IMR-90 (cell line): ENCODE measurements around the gene SCTR. TPM values are rescaled to one million over a fixed set of nuclear protein-coding genes. Genes with fewer than 3 reads are reported as not detected.

Experiments
- ATAC-seq: fragments of 200-7000 bp; cut with Tn5 transposase; 2 replicates; pipeline ENCODE4 v1.9.1; 2020; ENCODE audit warnings: low read depth, mild to moderate bottlenecking, moderate library complexity
- BruUV-seq: library from RNA; stranded (reverse); fragments of 400-500 nt; replicated peaks from 2 replicates; lab custom pipeline; 2021; lab: Mats Ljungman, UMichigan
- CTCF ChIA-PET: fragments of 300-600 bp; formaldehyde crosslinking; extraction: SDS; loops from one replicate; lab custom pipeline; 2021; ENCODE audit warnings: antibody characterized with exemption; lab: Yijun Ruan, JAX
- POLR2A ChIA-PET: fragments of 300-600 bp; sonication (Branson Sonifier 250); formaldehyde crosslinking; loops from one replicate; lab custom pipeline; 2022; ENCODE audit warnings: antibody characterized with exemption; ENCODE audit not compliant: unreplicated experiment; lab: Charles Lee
- DNase-seq: peaks from one replicate; pipeline ENCODE4 v3.0.0; 2013
- H2AFZ ChIP-seq: replicated peaks from 2 replicates; pipeline ENCODE3; 2013; ENCODE audit warnings: low read length, mild to moderate bottlenecking; ENCODE audit not compliant: poor library complexity
- H2AK5ac ChIP-seq: 2 replicates; pipeline ENCODE4 v1.6.1; 2013; ENCODE audit warnings: low read depth, low read length, inconsistent platforms
- H2AK9ac ChIP-seq: replicated peaks from 2 replicates; pipeline ENCODE3; 2013; ENCODE audit warnings: mild to moderate bottlenecking, low read depth, low read length, moderate library complexity; ENCODE audit not compliant: poor library complexity
- H2BK120ac ChIP-seq: 2 replicates; pipeline ENCODE4 v1.6.1; 2013; ENCODE audit warnings: low read depth, low read length, inconsistent platforms
- H2BK15ac ChIP-seq: 3 replicates; pipeline ENCODE4 v1.6.1; 2013; ENCODE audit warnings: low read depth, low read length, inconsistent platforms
- H2BK20ac ChIP-seq: 2 replicates; pipeline ENCODE4 v1.6.1; 2013; ENCODE audit warnings: low read depth, mild to moderate bottlenecking, inconsistent platforms, low read length, moderate library complexity
- H2BK5ac ChIP-seq: 2 replicates; pipeline ENCODE4 v1.6.1; 2013; ENCODE audit warnings: mild to moderate bottlenecking, low read depth, low read length, inconsistent platforms; ENCODE audit not compliant: poor library complexity, severe bottlenecking
- H3K14ac ChIP-seq: replicated peaks from 2 replicates; pipeline ENCODE4 v1.6.1; 2013; ENCODE audit warnings: low read depth, low read length, inconsistent platforms
- H3K18ac ChIP-seq: 2 replicates; pipeline ENCODE4 v1.6.1; 2013; ENCODE audit warnings: low read depth, low read length, control low read depth
- H3K23ac ChIP-seq: 2 replicates; pipeline ENCODE4 v1.6.1; 2013; ENCODE audit warnings: low read depth, low read length, inconsistent platforms
- H3K27ac ChIP-seq: 2 replicates; pipeline ENCODE4 v1.5.1; 2013; ENCODE audit warnings: mild to moderate bottlenecking, control low read depth, low read length; ENCODE audit not compliant: insufficient read depth
- H3K27me3 ChIP-seq: 2 replicates; pipeline ENCODE4 v1.6.1; 2013; ENCODE audit warnings: low read length; ENCODE audit not compliant: control insufficient read depth, insufficient read depth
- H3K36me3 ChIP-seq: 2 replicates; pipeline ENCODE4 v1.6.1; 2013; ENCODE audit warnings: low read length, mixed read lengths; ENCODE audit not compliant: control insufficient read depth, insufficient read depth
- H3K4ac ChIP-seq: 2 replicates; pipeline ENCODE4 v1.6.1; 2013; ENCODE audit warnings: low read depth, low read length, inconsistent platforms
- H3K4me1 ChIP-seq: 2 replicates; pipeline ENCODE4 v1.6.1; 2013; ENCODE audit warnings: low read length, mixed read lengths; ENCODE audit not compliant: control insufficient read depth, insufficient read depth
- H3K4me2 ChIP-seq: 2 replicates; pipeline ENCODE4 v1.6.1; 2013; ENCODE audit warnings: low read depth, mild to moderate bottlenecking, control low read depth, low read length, moderate library complexity
- H3K4me3 ChIP-seq: 2 replicates; pipeline ENCODE4 v1.5.1; 2013; ENCODE audit warnings: low read depth, mild to moderate bottlenecking, control low read depth, low read length, moderate library complexity; ENCODE audit not compliant: insufficient read depth
- H3K56ac ChIP-seq: 2 replicates; pipeline ENCODE4 v1.6.1; 2013; ENCODE audit warnings: low read length, inconsistent platforms; ENCODE audit not compliant: insufficient read depth; ENCODE audit errors: extremely low read depth
- H3K79me1 ChIP-seq, 2 experiments: 2 replicates each; pipeline ENCODE4 v1.6.1; 2013; ENCODE audit warnings: low read length in 2 of 2, inconsistent platforms in 1 of 2, low read depth in 1 of 2
- H3K9ac ChIP-seq: 2 replicates; pipeline ENCODE4 v1.6.1; 2013; ENCODE audit warnings: low read depth, low read length, control low read depth
- H3K9me1 ChIP-seq: 2 replicates; pipeline ENCODE4 v1.6.1; 2013; ENCODE audit warnings: low read length, inconsistent platforms; ENCODE audit not compliant: insufficient read depth
- H3K9me3 ChIP-seq: 2 replicates; pipeline ENCODE4 v1.6.1; 2013; ENCODE audit warnings: low read length; ENCODE audit not compliant: control insufficient read depth, insufficient read depth
- H4K20me1 ChIP-seq: 2 replicates; pipeline ENCODE4 v1.6.1; 2013; ENCODE audit warnings: low read length, inconsistent platforms; ENCODE audit not compliant: insufficient read depth
- H4K5ac ChIP-seq: 2 replicates; pipeline ENCODE4 v1.6.1; 2013; ENCODE audit warnings: mild to moderate bottlenecking, low read depth, low read length, control low read depth
- H4K8ac ChIP-seq, 2 experiments: 2 replicates each; pipeline ENCODE4 v1.6.1; 2013; ENCODE audit warnings: low read depth in 2 of 2, low read length in 2 of 2, control low read depth in 1 of 2, inconsistent platforms in 1 of 2
- H4K91ac ChIP-seq: 2 replicates; pipeline ENCODE4 v1.6.1; 2013; ENCODE audit warnings: low read depth, low read length, inconsistent platforms; ENCODE audit not compliant: insufficient read depth
- BHLHE40 ChIP-seq: fragments of 150-350 bp; IDR thresholded peaks from 2 replicates; pipeline ENCODE4 v1.6.1; 2016; ENCODE audit warnings: mild to moderate bottlenecking, low read depth, low read length
- CHD1 ChIP-seq: IDR thresholded peaks from 2 replicates; pipeline ENCODE4 v1.6.1; 2012; ENCODE audit warnings: low read depth, low read length, improper control_type of control experiment
- CTCF ChIP-seq: conservative IDR thresholded peaks from 2 replicates; pipeline ENCODE4 v1.5.1; 2012; ENCODE audit warnings: mild to moderate bottlenecking, low read depth, low read length, improper control_type of control experiment
- ELK1 ChIP-seq: fragments of 150-350 bp; IDR thresholded peaks from 2 replicates; pipeline ENCODE4 v1.6.1; 2016; ENCODE audit warnings: low read depth, mild to moderate bottlenecking, low read length, moderate library complexity, borderline replicate concordance
- MAFK ChIP-seq: IDR thresholded peaks from 2 replicates; pipeline ENCODE4 v1.6.1; 2012; ENCODE audit warnings: low read depth, low read length, improper control_type of control experiment
- MAZ ChIP-seq: IDR thresholded peaks from 2 replicates; pipeline ENCODE4 v1.6.1; 2012; ENCODE audit warnings: low read depth, mild to moderate bottlenecking, low read length, improper control_type of control experiment, moderate library complexity, borderline replicate concordance
- MXI1 ChIP-seq: IDR thresholded peaks from 2 replicates; pipeline ENCODE4 v1.6.1; 2012; ENCODE audit warnings: low read depth, mild to moderate bottlenecking, low read length, moderate library complexity, borderline replicate concordance
- RAD21 ChIP-seq: IDR thresholded peaks from 2 replicates; pipeline ENCODE4 v1.6.1; 2012; ENCODE audit warnings: low read length, improper control_type of control experiment
- RCOR1 ChIP-seq: IDR thresholded peaks from 2 replicates; pipeline ENCODE4 v1.6.1; 2012; ENCODE audit warnings: mild to moderate bottlenecking, low read length, improper control_type of control experiment; ENCODE audit not compliant: insufficient replicate concordance
- RFX5 ChIP-seq: IDR thresholded peaks from 2 replicates; pipeline ENCODE4 v1.8.0; 2012; ENCODE audit warnings: low read depth, mild to moderate bottlenecking, low read length, moderate library complexity
- WGBS, 2 experiments: methylation state at CpG; one replicate each; pipeline versions ENCODE4 v1.1.5 to v1.1.7; 2013; ENCODE audit warnings: missing lambda C conversion rate in 2 of 2; ENCODE audit not compliant: insufficient read length in 1 of 2; ENCODE audit errors: extremely low coverage in 2 of 2; 5-methylcytosine and 5-hydroxymethylcytosine counted together
- dilution Hi-C: fragments of 300-500 bp; cut with HindIII; formaldehyde crosslinking; loops from one replicate; pipeline ENCODE4 v1.14.3; 2018; ENCODE audit warnings: low sequenced_read_pairs; ENCODE audit not compliant: unreplicated experiment
- in situ Hi-C: fragments of 300-500 bp; cut with MboI; formaldehyde crosslinking; loops from 3 replicates; pipeline ENCODE4 v1.14.3; 2019; ENCODE audit warnings: low sequenced_read_pairs, inconsistent platforms, mixed read lengths
- intact Hi-C: fragments of 100-400 bp; cut with micrococcal nuclease; formaldehyde crosslinking; loops from 2 replicates; pipeline ENCODE4 v1.10.0; 2022
- polyA plus RNA-seq, 3 experiments: library from polyadenylated mRNA; depleted of rRNA; stranded (reverse); fragments of >200 nt; gene quantifications; 2 replicates each; pipeline ENCODE4 v1.2.3, GENCODE V29; 2012; ENCODE audit warnings: low replicate concordance in 1 of 3
- total RNA-seq: library from RNA; depleted of rRNA; stranded (reverse); fragments of >200 nt; gene quantifications from 2 replicates; pipeline ENCODE4 v1.2.3, GENCODE V29; 2012

SCTR gene
- total and polyA plus RNA-seq, 2 of the 4 experiments (the other 2 are of a cell fraction), result not detected

DNA sequence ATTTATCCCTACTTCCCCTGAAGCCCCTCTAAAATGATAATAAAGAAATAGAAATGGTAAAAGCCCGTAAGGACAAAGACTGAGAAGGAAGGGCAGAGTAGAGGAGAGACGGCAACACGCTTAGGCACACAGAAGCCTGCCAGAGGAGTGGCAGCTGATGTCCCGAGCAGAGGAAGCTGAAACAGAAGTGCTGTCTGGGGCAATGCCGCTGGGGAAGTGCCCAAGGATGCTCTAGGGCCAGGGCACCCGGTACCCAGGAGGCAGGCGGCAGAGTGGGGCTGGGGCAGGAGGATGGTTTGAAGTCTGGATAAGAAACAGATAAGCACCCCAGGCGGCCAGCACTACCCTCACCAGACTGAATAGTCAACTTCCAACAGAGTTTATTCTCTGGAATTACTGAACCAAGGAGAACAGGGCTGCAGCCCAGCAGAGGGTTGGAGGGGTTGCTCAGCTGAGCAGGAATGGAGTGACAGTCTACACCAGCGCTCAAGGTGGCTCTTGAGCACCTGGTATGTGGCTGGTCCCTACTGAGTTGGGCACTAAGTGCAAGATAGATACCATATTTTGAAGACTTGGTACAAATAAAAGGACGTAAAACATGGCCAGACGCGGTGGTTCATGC is 70.2 kb downstream of the SCTR start:
- dilution Hi-C loops, result no loop called here
- no peaks in the 10 kb centered on the region for H3K9me1 ChIP-seq
- POLR2A ChIA-PET, result no interaction called here
- intact Hi-C loops, result no loop called here
- H4K91ac ChIP-seq, result no peak overlapping the region
- H2BK5ac ChIP-seq, result no peak overlapping the region
- no peak overlapping the region for H3K4me2 ChIP-seq
- H2AFZ ChIP-seq, result no peak overlapping the region
- no peaks in the 10 kb centered on the region for H3K9me3 ChIP-seq
- no peak overlapping the region for H4K8ac ChIP-seq
- no peak overlapping the region for H2BK15ac ChIP-seq
- BruUV-seq, result no TSS peak
- ATAC-seq (no peak), DNase-seq (no peak)
- CTCF ChIA-PET, result no interaction called here
- in situ Hi-C loops, result no loop called here
- H3K9ac ChIP-seq, result no peak overlapping the region
- H2AK5ac ChIP-seq, result no peak overlapping the region
- H3K18ac ChIP-seq, result no peak overlapping the region
- WGBS, 2 experiments, result 39% methylated on average over 4 of the region's 12 CpGs; no CpG with 5 or more reads in 1 of the 2 experiments
- H2AK9ac ChIP-seq, result no peak overlapping the region
- H3K23ac ChIP-seq, result no peak overlapping the region
- H2BK20ac ChIP-seq, result no peak overlapping the region
- TF ChIP-seq MAFK (no peak), CHD1 (no peak), MXI1 (no peak), ELK1 (no peak), CTCF (no peak), RFX5 (no peak), BHLHE40 (no peak), MAZ (no peak), RAD21 (no peak), RCOR1 (no peak)
- H2BK120ac ChIP-seq, result no peak overlapping the region
- H3K36me3 ChIP-seq, result no peaks in the 10 kb centered on the region
- no peak overlapping the region for H3K4me3 ChIP-seq
- no peak overlapping the region for H3K56ac ChIP-seq
- no peak overlapping the region for H3K27ac ChIP-seq
- H3K4ac ChIP-seq, result no peak overlapping the region
- no peaks in the 10 kb centered on the region for H3K79me1 ChIP-seq
- H4K20me1 ChIP-seq, result no peaks in the 10 kb centered on the region
- H4K5ac ChIP-seq, result no peak overlapping the region
- peaks cover 10% of the 10 kb centered on the region for H3K27me3 ChIP-seq
- no peaks in the 10 kb centered on the region for H3K4me1 ChIP-seq
- H3K14ac ChIP-seq, result no peak overlapping the region
